C4-2B (cell line): ENCODE data around the gene CD80.

Source experiments
- ZFX ChIP-seq: fragments of 450-650 bp; IDR thresholded peaks from 2 replicates; pipeline ENCODE4 v1.6.1; 2017
- TF ChIP-seq, protein P1 (sequence below): fragments of 450-650 bp; conservative IDR thresholded peaks from 2 replicates; pipeline ENCODE4 v1.5.1; 2017; ENCODE audit warnings: mild to moderate bottlenecking

DNA sequence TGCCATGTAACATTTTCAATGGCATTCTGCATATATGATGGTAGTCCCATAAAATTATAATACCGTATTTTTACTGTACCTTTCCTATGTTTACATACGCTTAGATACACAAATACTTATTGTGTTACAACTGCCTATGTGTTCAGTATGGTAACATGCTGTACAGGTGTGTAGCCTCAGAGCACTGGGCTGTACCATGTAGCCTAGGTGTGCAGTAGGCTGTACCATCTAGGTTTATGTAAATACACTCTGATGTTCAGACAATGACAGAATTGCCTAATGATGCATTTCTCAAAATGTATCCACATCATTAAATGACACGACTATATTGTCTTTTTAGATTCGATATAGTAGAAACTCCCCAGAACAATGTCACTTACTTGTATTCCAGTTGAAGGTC is 22.7 kb downstream of the CD80 start:
- TF ChIP-seq, protein P1, sequence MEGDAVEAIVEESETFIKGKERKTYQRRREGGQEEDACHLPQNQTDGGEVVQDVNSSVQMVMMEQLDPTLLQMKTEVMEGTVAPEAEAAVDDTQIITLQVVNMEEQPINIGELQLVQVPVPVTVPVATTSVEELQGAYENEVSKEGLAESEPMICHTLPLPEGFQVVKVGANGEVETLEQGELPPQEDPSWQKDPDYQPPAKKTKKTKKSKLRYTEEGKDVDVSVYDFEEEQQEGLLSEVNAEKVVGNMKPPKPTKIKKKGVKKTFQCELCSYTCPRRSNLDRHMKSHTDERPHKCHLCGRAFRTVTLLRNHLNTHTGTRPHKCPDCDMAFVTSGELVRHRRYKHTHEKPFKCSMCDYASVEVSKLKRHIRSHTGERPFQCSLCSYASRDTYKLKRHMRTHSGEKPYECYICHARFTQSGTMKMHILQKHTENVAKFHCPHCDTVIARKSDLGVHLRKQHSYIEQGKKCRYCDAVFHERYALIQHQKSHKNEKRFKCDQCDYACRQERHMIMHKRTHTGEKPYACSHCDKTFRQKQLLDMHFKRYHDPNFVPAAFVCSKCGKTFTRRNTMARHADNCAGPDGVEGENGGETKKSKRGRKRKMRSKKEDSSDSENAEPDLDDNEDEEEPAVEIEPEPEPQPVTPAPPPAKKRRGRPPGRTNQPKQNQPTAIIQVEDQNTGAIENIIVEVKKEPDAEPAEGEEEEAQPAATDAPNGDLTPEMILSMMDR = no peak
- no peak for TF ChIP-seq ZFX
